GM19468 (cell line): ENCODE data around the gene RSPO3.
"Not testable (repeated sequence)": the region's sequence is repeated elsewhere in the genome, so short reads cannot be mapped to it uniquely, and the experiment has no call there.

Source experiments
- ATAC-seq: cut with Tn5 transposase; IDR thresholded peaks from one replicate; pipeline ENCODE4 v1.9.1; 2021; ENCODE audit warnings: mild to moderate bottlenecking, moderate library complexity, moderate number of reproducible peaks; ENCODE audit not compliant: unreplicated experiment; ENCODE audit errors: extremely low read depth

Gene RSPO3, protein sequence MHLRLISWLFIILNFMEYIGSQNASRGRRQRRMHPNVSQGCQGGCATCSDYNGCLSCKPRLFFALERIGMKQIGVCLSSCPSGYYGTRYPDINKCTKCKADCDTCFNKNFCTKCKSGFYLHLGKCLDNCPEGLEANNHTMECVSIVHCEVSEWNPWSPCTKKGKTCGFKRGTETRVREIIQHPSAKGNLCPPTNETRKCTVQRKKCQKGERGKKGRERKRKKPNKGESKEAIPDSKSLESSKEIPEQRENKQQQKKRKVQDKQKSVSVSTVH

DNA sequence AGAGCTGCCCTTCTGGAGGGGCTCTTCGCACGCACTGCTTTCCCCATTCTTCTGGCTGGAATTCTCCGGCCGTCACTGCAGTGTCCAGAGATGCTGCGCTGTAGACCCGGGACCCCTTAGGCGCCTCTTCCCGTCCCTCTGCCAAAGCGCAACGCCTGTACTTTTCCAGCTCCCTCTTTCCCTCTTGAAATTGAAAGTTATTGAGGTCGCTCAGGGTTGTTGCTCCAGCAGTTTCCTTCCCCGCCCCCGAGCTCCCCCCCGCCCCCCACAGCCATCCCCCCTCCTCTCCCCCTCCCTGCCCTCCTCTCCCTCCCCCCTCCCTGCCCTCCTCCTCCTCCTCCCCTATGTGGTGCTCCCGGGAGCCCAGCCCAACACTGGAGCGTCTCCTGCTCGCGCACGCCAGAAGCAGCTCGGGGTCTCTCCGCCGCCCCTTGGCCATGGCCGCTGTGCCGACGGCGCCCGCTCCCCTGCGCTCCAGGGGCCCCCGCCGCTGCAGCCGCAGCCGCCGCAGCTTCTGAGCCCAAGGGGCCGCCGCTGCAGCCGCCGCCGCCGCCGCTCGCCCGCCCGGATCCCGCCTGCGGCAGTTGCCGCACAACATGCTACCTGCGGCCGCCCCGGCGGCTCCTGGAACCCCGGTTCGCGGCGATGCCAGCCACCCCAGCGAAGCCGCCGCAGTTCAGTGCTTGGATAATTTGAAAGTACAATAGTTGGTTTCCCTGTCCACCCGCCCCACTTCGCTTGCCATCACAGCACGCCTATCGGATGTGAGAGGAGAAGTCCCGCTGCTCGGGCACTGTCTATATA lies at the start of gene RSPO3:
Gene RSPO3, plus strand, starts transcription at position 374 of the 804 bp plus-strand sequence. CDS start 522 bp downstream, outside the sequence.
- ATAC-seq, result no peak

DNA sequence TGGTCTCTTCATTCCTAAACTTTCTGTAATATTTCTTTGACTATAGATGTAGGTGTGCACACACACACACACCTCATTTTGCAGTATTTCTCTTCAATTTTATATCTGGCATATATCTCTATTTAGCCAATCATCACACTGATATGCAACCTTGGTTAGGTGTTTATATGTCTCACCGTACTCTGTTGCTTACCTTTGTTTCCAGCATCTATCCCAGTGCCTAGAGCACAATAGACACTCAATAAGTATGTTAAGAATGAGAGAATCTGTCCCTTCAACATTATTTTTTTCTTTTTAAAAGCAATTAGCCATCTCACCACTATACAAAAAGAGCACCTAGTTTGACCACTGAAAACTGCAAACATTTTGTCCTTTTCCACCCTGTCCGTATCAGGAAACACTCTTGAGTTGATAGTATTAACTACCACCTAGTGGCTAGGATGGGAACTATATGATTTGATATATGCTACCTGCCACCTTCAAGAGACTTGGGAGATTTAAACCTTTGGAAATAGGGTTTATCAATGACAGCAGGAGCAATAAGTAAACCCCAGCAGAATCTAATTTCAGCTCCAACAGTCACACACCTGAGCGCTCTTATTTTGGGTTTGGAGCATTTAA lies 48.7 kb upstream of the RSPO3 start:
- ATAC-seq, result peak; percentile 46

DNA sequence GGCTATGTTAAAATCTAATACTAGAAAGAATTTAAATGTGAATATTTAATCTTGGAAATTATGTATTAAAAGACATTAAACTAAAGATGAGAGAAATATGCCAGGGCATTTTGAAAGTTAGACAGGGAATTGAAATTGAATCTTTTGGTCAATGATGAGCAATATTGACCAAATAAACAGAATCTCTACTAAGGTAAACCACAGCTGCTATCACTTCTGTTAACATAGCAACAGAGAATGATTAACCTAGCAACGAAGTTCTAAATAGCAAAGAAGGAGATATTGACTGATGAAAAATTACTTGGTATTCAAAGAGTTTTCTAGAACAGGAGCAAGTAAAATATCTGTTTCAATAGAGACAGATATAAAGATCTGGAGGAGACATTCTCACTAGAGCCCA lies 45.2 kb upstream of the RSPO3 start:
- peak; percentile 58 for ATAC-seq

DNA sequence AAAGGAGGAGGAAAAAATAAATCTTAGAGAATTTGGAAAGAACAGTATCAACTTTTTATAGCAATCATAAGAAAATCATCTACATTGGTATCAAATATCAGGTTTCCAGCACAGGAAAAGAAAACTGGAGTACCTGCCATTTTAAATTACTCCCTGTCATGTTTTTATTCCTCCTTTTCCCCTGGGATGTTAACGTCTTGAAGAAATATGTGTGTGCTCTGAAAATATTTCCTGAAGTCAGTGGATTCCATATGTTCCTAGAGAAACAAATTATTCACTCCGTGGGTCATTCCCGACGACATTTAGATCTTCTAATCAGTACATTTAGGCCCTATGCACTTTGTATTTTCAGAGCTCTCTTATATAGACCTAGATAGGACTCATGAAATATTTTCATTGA lies 42.0 kb upstream of the RSPO3 start:
- ATAC-seq, result no peak

DNA sequence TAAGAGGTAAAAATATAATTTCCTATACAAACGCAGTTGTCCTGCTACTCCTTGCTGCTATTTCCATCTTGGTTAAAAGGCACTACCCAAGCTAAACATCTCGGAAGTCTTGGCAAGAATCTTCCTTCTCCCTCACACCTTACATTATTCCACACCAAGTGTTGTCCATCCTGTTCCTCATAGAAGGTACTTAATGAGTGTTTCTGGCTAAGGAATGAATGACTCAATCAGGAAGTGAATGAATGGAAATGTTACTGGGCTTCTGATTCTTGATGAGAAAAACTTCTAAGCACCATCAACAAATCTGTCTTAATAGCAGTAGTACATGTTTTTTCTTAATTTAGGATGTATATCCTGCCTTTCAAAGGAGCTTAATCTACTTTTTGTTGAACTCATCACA lies 40.6 kb upstream of the RSPO3 start:
- ATAC-seq, result no peak

DNA sequence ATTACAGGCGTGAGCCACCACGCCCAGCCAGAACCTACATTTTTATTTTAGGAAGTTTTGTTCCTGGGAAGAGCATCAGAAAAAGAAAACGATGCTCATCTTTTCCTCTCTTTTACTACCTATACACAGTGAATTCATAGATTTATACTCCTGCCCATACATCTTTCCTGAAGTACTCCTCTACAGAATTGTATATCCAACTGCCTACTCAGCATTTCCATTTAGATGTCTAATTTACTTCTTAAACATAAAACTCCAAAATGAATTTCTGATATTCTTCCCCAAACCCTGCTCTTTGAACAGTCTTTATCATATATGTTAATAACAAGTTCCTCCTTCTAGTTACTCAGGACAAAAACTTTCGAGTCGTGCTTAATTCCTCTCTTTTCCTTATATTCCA lies 39.8 kb upstream of the RSPO3 start:
- no peak for ATAC-seq

DNA sequence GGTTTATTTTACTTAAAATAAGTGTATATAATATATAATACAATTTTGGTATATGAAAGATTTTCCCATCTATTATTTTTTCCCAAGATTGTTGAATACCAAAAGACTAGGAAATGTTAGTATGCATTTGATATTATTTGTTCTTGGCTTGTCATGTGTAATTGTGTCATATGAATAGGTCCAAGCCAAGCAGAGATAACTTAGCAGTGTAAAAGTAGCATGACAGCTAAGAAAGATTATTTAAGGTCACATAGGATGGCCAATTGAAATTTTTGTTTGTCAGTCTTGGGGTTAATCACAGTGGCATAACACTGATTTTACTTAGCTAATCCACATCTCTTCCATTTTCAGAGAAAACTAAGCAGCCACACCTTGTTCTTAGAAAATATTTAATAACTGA lies 38.8 kb upstream of the RSPO3 start:
- ATAC-seq, result no peak

DNA sequence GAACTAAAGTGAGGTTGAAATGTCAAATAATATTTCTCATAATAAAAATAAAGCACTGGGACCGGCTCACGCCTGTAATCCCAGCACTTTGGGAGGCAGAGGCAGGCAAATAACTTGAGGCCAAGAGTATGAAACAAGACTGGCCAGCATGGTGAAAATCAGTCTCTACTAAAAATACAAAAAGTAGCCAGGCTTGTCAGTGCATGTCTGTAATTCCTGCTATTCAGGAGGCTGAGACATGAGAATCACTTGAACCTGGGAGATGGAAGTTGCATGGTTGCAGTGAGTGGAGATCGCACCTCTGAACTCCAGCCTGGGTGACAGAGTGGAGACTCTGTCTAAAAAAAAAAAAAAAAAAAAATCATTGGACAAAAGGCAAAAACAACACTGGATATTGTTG lies 38.4 kb upstream of the RSPO3 start:
- ATAC-seq, result no peak

DNA sequence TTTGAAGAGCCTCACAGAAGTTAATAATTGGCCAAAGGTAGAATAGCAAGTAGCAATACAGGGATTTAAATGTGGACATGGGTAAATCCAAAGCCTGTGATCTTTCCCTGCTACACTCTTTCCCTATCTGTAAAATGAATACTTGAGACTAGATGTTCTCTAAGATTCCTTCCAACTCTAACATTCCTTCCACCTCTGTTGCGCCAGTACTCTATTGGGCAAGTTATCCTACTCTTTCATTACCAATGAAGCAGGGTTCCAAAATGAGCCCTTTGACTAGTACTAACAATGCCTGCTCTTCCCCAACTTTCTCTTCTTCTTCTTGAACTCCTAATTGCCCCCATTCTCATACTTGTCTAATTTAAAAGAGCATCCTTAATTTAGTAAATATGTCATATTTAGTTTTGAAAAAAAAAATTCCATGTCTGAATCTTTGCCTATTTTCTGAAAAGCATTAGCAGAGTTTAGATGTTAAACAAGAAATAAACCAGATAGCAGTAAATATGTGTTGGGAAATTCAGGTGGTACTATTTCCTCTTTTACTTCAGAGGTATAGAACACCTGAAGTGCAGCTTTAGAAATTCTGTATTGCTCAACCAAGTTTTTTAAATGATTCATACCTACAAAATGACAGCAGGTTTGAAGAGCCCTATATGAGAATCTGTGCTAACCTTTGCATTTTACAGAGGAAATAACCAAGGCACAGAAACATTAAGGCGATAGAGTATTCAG lies 35.1 kb upstream of the RSPO3 start:
- no peak for ATAC-seq

DNA sequence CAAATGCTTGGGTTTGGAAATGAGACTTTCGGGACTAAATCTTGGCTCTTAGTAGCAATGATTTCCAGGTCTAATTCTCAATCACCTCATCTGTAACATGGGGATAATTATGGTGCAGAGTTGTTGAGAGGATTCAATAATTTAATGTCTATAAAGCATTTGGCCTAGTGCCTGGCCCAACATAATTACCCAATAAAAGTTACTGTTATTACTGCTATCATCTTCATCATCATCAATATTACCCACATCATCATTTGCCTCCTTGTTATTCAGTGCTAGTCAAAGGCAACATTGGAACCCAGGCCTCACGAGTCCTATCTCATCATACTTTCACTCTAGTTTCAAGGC lies 34.5 kb upstream of the RSPO3 start:
- ATAC-seq, result no peak

DNA sequence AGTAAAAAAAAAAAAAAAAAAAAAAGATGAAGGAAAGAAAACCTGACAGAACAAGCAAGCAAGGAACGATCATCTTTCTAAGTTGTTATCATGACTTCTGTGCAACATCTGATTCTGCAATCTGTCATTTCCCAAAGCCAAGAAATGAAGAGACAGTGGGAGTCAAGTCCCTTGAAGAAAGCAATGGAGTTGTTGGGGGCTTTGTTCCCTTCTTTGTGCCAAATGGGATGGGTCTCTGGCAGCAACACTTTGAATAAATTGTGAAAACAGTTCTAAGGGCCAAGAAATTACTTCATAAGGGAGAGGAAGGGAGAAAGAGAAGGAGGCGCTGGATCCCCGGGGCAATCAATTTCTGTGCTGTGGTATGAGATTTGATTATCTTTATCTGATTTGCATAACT lies 33.3 kb upstream of the RSPO3 start:
- ATAC-seq, result no peak

DNA sequence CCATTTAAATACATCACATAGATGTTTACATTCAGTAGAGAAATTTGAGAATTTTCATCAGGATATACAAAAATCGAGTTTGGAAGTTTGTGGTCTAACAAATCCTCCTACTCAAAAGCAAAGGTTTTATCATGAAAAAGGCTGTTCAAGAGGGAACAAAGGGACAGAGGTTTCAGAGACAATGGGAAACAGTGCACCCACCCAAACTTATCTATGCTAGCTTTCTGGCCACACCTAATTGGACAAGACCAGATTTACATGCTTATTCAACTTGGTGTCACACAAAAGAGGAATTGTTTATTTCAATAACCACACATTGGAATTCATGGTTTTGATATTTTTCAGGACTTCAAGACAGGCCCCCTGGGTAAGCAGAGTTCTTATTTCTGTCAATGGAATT lies 28.4 kb upstream of the RSPO3 start:
- no peak for ATAC-seq

DNA sequence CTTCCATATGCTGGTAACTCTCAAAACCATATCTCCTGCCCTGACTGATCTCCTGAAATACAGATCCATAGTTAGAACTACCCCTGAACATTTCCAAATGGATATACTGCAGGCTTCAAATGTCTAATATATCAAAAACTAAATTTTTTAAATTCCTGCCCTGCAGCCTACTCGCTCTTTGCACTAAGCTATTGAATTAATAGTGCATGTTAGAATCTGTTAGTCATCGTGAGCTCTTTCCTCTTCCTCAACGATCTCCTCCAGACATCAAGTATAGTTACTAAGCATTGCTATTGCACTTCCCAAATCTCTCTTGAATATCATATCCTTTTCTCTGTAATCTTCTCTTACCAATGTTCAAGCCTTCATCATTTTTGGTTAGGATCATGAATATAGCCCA lies 26.0 kb upstream of the RSPO3 start:
- no peak for ATAC-seq

DNA sequence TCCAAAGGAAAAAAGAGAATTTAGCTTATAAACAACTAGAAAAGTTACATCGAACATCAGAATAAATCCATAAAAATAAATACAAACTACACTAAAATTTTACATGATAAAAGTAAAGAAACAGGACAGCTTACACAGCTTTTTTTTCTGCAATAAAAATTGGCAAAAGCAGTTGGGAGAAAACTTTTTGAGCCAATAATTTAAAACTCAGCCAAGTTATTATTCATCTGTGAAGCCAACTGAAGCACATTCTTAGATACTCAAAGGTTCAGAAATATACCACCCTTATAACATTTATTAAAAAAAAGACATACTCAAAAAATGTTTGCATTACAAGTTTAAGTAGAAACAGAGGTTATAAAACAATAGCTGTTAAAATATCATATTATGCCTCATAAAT lies 23.7 kb upstream of the RSPO3 start:
- no peak for ATAC-seq

DNA sequence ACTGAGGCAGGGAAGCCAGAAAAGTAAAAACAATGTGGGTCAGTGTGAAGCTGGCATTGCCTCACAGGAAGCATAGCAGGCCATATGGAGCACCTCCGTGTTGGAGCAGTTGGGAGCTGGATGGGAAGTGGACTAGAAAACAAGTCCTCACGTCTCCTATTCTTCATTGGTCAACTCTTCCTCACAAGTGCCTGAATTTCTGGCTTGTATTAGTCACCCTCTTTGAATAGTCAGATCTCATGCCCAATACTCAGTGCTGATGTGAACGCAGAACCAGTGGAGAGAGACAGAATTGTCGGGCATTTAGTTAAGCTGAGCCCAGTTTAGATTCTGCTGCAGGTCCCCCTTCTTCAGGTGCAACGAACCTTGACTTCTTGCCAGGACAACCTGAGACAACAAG lies 22.3 kb upstream of the RSPO3 start:
- ATAC-seq, result no peak

DNA sequence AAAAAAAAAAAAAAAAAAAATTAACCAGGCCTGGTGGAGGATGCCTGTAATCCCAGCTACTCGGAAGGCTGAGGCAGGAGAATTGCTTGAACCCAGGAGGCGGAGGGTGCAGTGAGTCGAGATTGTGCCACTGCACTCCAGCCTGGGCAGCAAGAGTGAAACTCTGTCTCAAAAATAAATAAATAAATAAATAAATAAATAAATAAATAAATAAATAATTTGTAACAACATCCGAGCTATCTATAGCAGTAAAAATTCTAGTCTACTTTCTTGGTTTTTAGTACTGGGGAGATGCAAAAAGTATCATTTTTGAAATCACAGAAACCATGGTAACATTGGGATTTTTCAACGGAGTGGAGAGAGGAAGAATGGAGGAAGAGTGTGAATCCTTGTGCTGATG lies 21.0 kb upstream of the RSPO3 start:
- not testable (repeated sequence) for ATAC-seq

DNA sequence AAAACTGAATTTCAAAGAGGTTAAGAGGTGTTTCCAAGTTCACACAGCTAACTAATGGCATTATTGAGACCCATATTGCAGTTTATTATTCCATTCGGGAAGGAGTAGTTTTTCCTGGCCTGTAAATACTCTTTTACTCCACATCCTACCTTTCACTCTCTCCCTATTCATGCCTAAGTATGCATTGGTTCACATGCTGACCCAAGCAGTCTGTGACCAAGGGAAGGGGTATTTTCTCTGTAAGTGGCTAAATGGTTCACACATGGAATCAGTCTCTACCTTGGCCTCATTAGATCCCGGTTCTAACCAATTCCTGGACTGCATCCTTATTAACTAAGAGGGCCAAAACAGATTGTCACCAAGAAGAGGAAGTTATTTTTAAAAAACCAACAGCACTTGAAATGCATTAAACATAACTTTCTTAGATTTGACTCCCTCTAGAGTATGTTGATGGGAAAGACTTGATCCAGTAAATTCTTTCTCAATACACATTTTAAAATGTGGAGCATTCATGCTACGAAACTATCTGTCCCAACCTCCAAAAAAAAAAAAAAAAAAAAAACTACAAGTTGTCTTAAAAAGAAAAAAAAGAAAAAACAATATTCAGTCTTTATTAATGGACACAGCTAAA lies 17.8 kb upstream of the RSPO3 start:
- no peak for ATAC-seq

DNA sequence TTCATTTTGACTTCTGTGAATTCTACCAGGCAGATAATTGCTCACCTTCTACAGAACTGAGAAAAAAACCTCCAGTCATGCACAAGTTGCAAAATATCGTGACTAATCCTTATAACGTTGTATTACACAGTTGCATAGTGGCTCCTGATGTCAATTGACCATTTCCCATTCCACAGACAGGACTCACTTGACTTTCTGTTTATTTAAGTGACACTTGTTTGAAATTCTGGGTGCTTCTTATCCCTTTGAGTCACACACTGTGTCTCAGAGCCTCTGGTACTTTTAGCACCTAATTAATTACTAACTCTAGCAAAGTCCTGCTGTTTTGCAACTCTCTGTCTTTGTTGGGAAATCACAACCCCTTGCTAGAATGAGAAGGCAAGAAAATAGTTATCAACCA lies 16.2 kb upstream of the RSPO3 start:
- no peak for ATAC-seq

DNA sequence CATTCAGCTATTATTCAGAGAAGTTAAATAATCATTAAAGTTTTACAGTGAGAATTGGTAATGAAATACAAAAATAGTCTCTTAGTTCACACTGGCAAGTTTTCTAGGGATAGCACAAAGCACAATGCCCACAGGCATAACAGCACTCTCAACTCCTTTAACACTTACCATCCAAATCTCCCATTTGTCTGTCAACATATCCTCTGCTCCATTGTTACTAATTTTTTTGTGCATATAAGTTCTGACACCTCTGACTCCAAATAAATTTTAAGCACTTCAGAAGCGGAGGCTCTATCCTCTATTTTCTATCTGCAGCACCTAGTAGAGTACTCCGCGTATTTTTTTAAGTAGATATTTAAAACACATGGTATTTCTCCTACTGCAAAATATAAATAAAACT lies 15.6 kb upstream of the RSPO3 start:
- no peak for ATAC-seq

DNA sequence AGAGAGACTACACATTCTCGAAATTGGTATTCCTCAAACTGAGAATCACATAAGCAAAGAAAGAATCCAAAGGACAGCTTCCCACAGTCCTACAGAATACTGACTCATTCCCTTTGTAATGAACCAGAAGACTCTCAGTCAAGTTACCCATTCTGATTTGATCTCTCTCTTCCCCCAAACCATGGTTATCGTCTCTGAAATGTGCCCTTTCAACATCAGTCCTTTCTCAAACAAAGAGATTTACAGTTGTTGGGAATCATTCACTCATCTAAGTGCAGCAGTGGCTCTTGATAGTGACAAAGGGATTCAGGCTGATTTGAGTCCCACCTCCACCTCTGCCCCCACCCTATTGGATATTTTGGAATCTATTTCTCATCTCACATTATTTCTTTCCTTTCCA lies 15.0 kb upstream of the RSPO3 start:
- ATAC-seq, result no peak
